ENCODE data around the gene KCNK5. TPM values are rescaled to one million over a fixed set of nuclear protein-coding genes. Genes with fewer than 3 reads are reported as not detected.

KCNK5 gene
- total and polyA plus RNA-seq, 2 of the 8 experiments (the other 6 are each of a cell fraction or from before 2014, with no cell fraction given), result 20.9 to 44.3 TPM

DNA sequence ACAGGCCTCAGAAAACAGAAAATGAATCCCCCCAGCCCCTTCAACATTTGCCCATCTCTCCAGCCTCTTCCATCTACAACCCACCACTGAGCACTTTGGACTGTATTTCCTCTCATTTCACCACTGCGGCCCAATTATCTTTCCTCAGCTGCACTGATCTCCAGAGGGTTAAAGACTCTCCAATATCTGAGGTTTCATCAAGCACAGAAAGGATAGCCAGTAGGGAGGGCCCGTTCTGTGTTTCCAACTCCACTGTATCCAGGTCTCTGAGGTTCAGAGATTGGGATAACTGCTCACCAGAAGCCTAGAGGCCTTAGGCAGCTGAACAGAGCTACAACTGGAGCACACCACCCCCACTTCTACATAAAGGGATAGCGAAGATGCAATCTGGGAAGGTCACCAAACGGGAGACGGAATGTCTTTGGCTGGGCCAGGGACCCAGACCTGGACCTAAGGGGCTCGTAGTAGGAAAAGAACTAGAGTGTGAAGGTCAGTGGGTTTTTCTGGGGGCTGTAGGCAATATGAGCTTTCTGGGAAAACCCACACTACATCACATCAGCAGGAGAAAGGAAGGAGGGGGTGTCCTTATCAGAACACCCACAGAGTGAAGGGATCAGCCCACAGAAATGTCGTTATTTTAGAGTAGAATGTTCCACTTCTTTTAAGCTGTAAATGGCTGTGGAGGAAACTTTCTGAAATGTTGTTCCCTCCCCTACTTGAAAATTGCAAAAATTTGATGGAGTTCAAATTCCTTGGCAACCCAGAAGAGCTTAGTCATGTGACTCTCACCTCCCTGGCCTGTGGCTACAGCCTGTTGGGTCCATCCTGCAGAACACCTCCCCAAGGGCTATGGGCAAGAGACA, 7.3 kb downstream of the KCNK5 start:
- Histone ChIP-seq H3K23me2 (ENCODE audit: low read depth, low read length) (peaks cover under 1% of the 10 kb centered on the region; the same call in 1 of the 2 replicates), H2BK20ac (ENCODE audit: low read length) (no peak overlapping the region), H3K9ac (replicated peaks in 1 of 4; ENCODE audit: extremely low read depth in 1 of 4, low read depth in 3 of 4, low read length in 3 of 4) (no peak overlapping the region), H2AFZ (ENCODE audit: low read length) (no peak overlapping the region), H2BK120ac (replicated peaks; ENCODE audit: low read depth, low read length) (no peak overlapping the region), H3K14ac (ENCODE audit: insufficient read length) (no peak overlapping the region), H4K91ac (replicated peaks; ENCODE audit: insufficient read length, low read length) (no peak overlapping the region), H3K27me3 (replicated peaks in 1 of 4; ENCODE audit: control insufficient read depth in 3 of 4, extremely low read depth in 1 of 4, insufficient read depth in 3 of 4, low read length in 3 of 4) (no peaks in the 10 kb centered on the region), H3K36me3 (ENCODE audit: control insufficient read depth in 2 of 4, insufficient read depth in 4 of 4, low read length in 3 of 4) (peaks cover 0 to 5% (median 0%) of the 10 kb centered on the region in 4 experiments; a peak in 4 of 8 replicates), H2BK12ac (ENCODE audit: low read depth, low read length) (no peak overlapping the region), H3K27ac (ENCODE audit: low read depth, low read length) (no peak overlapping the region), H3K79me2 (ENCODE audit: control insufficient read depth in 1 of 2, insufficient read depth in 2 of 2, low read length in 2 of 2) (peaks cover 39 to 100% of the 10 kb centered on the region in 2 experiments), H3K56ac (replicated peaks; ENCODE audit: insufficient read length, low read depth, low read length) (no peak overlapping the region), H2BK15ac (ENCODE audit: low read length) (no peak overlapping the region), H4K20me1 (replicated peaks in 1 of 2; ENCODE audit: control insufficient read depth in 1 of 2, insufficient read depth in 2 of 2, low read length in 2 of 2) (peaks cover 43 to 59% of the 10 kb centered on the region in 2 experiments), H3K4me3 (ENCODE audit: extremely low read depth in 1 of 4, insufficient read depth in 2 of 4, low read depth in 3 of 4, low read length in 4 of 4) (no peak overlapping the region), H4K8ac (ENCODE audit: extremely low read depth, insufficient read depth, low read length) (no peak overlapping the region), H3K79me1 (ENCODE audit: low read depth, low read length) (peaks cover 32% of the 10 kb centered on the region), H3K4ac (replicated peaks; ENCODE audit: insufficient read length, low read depth, low read length) (no peak overlapping the region), H4K5ac (ENCODE audit: insufficient read length, low read depth, low read length) (no peak overlapping the region), H3K9me3 (ENCODE audit: insufficient read depth in 2 of 2, low read depth in 1 of 2, low read length in 1 of 2) (no peaks in the 10 kb centered on the region), H3K4me1 (replicated peaks in 1 of 4; ENCODE audit: control insufficient read depth in 3 of 4, insufficient read depth in 4 of 4, low read length in 3 of 4) (peaks cover 14 to 45% (median 25%) of the 10 kb centered on the region in 4 experiments), H2AK5ac (ENCODE audit: low read depth, low read length) (no peak overlapping the region), H3K18ac (ENCODE audit: extremely low read depth, low read length) (no peak overlapping the region), H2BK5ac (ENCODE audit: low read depth, low read length) (no peak overlapping the region), H3K4me2 (ENCODE audit: insufficient read depth in 1 of 2, low read depth in 2 of 2, low read length in 2 of 2) (no peak overlapping the region), H3K23ac (ENCODE audit: insufficient read length) (no peak overlapping the region)
- 95% methylated on average over 7 of the region's 7 CpGs; no CpG with 5 or more reads in 1 of the 2 experiments for WGBS, 2 experiments (ENCODE audit: extremely low coverage in 1 of 2, insufficient coverage in 1 of 2, insufficient read length in 1 of 2, insufficient replicate concordance in 2 of 2, low coverage in 1 of 2, low lambda C conversion rate in 2 of 2, missing lambda C conversion rate in 1 of 2)
- no peak for DNase-seq (ENCODE audit: low read depth in 1 of 2, low spot score in 2 of 2)
- ChIA-PET CTCF (ENCODE audit: partially characterized antibody) (interaction anchor here (3.9 to 72.8 kb wide), 4 partner anchors 7 to 74 kb away, joined by 12 to 1738 read pairs (median 836); partner anchors contain the start of genes KCNK17 and KCNK5), POLR2A (ENCODE audit: partially characterized antibody) (interaction anchor here (0.6 to 7.8 kb wide), 6 partner anchors 7 to 87 kb away, joined by 3 to 66 read pairs (median 4); partner anchors contain the start of gene KCNK5)
- no peak for TF ChIP-seq KDM5A (IDR thresholded peaks at IDR 0.05; ENCODE audit: low read length)
- no peak for TF ChIP-seq TBP (IDR thresholded peaks at IDR 0.05; ENCODE audit: low read depth, low read length)
- no peak for TF ChIP-seq BCL11A (IDR thresholded peaks at IDR 0.05; ENCODE audit: low read depth in 2 of 2, low read length in 2 of 2)
- TF ChIP-seq USF2 (IDR thresholded peaks at IDR 0.05; ENCODE audit: low read length), result no peak
- no peak for TF ChIP-seq TEAD4 (IDR thresholded peaks at IDR 0.05; ENCODE audit: low read depth, low read length)
- no peak for TF ChIP-seq NANOG (IDR thresholded peaks at IDR 0.05; ENCODE audit: insufficient read depth, low read depth, low read length, poor library complexity, severe bottlenecking)
- no peak for TF ChIP-seq ZNF274 (IDR thresholded peaks at IDR 0.05; ENCODE audit: borderline replicate concordance, extremely low read depth, low read length)
- no peak for TF ChIP-seq FOSL1 (IDR thresholded peaks at IDR 0.05; ENCODE audit: insufficient read depth, low read depth, low read length)
- no peak for TF ChIP-seq EZH2 (IDR thresholded peaks at IDR 0.05; ENCODE audit: low read depth, low read length, severe bottlenecking)
- TF ChIP-seq SP4 (IDR thresholded peaks at IDR 0.05; ENCODE audit: low read length), result no peak
- no peak for TF ChIP-seq HDAC6 (IDR thresholded peaks at IDR 0.05; ENCODE audit: low read depth, low read length)
- FAIRE-seq, result no peak
